Upper lobe of left lung (tissue), 6 donors: ENCODE data around the gene PIK3R3. TPM values are rescaled to one million over a fixed set of nuclear protein-coding genes. Genes with fewer than 3 reads are reported as not detected.

Experiments used
- ATAC-seq, 2 donors: fragments of 200-7000 bp; cut with Tn5 transposase; one replicate each; pipeline ENCODE4 v1.9.1; 2022; ENCODE audit warnings: mild to moderate bottlenecking in 2 of 2, moderate library complexity in 2 of 2; ENCODE audit not compliant: low FRiP score in 2 of 2
- DNase-seq, 2 donors: peaks; one replicate each; pipeline ENCODE4 v3.0.0-alpha.2; 2019 to 2020
- H3K27ac ChIP-seq, 4 donors: fragments of 200-600 bp; sonication (generic); one replicate each; pipeline ENCODE4 v1.5.1; 2016 to 2019
- H3K27me3 ChIP-seq, 4 donors: fragments of 200-600 bp; sonication (generic); one replicate each; pipeline ENCODE4 v1.5.1; 2017 to 2019
- H3K36me3 ChIP-seq, 4 donors: fragments of 200-600 bp; sonication (generic); one replicate each; pipeline ENCODE4 v1.5.1; 2016 to 2019
- H3K4me1 ChIP-seq, 4 donors: fragments of 200-600 bp; sonication (generic); one replicate each; pipeline ENCODE4 v1.5.1; 2018 to 2019
- H3K4me3 ChIP-seq, 4 donors: fragments of 200-600 bp; sonication (generic); one replicate each; pipeline ENCODE4 v1.5.1; 2017 to 2019; ENCODE audit warnings: mild to moderate bottlenecking in 2 of 4, moderate library complexity in 1 of 4
- H3K9me3 ChIP-seq, 4 donors: fragments of 200-600 bp; sonication (generic); one replicate each; pipeline ENCODE4 v1.5.1; 2018 to 2019
- EP300 ChIP-seq, 4 donors: sonication (generic); formaldehyde crosslinking; IDR thresholded peaks; one replicate each; pipeline ENCODE4 v1.5.1; 2017; ENCODE audit warnings: antibody characterized with exemption in 4 of 4, control low read depth in 2 of 4
- POLR2A ChIP-seq, 4 donors: fragments of 450-650 bp; IDR thresholded peaks; one replicate each; pipeline ENCODE4 v1.5.1; 2016 to 2017; ENCODE audit warnings: antibody characterized with exemption in 4 of 4, mild to moderate bottlenecking in 2 of 4
- POLR2AphosphoS5 ChIP-seq, 2 donors: sonication (generic); formaldehyde crosslinking; IDR thresholded peaks; one replicate each; pipeline ENCODE4 v1.5.1; 2017; ENCODE audit warnings: antibody characterized with exemption in 2 of 2
- WGBS, 2 donors: methylation state at CpG; one replicate each; pipeline ENCODE4 v1.1.5; 2017 to 2018; 5-methylcytosine and 5-hydroxymethylcytosine counted together
- total RNA-seq, 6 donors: library from RNA; depleted of rRNA in 4 of 6; stranded (reverse); fragments of >200 nt in 4 of 6; gene quantifications; one replicate each; pipeline versions ENCODE4 v1.1.0 to v1.2.1, GENCODE V29; 2016 to 2021
- TF ChIP-seq, protein P1 (sequence below), 6 experiments: fragments of 450-650 bp in 4 of 6; fragments of 200-600 bp in 2 of 6; sonication (generic) in 2 of 6; IDR thresholded peaks; one replicate each; pipeline ENCODE4 v1.5.1; 2016 to 2019; ENCODE audit warnings: antibody characterized with exemption in 6 of 6
- donor health status: DM: no; HTN: no; CAD: no; lungs with moderate emphysema.
- donor health status: DM: no; HTN: yes; CAD: no; lungs with severe emphysema.

The PIK3R3 gene
- total RNA-seq: 10 to 100 TPM; 11.2 to 43.7 (median 33.0) TPM

DNA sequence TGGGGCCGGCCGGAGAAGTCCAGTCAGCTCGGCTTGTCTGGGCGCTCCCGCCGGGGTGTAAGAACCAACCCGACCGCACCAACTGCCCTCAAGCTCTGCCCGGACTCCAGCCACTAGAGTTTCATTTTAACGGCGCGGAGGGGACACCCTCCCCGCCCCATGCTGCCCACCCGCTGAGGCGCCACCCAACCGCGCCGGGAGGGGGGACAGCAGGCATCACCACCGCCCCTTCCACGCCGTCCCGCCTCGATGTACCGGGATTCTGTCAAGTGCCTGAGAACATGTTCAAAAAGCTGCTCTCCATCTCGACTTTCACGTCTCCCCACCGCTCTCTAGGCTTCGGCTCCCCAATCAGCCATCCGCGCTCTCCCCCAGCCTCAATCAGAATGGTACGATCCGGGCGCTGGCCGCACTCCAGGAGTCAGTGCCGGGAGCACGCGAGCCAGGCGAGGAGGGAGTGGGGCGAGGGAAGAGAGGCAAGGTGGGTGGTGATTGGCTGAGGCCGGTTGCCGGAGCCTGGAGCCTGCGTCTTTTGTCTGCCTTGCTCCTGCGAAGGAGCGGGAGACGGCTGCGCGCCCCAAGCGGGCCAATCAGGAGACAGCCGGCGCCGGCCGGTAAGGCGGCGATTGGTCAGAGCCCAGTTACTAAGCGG lies at the start of gene PIK3R3:
PIK3R3 (minus strand) TSS at position 101 of the 652 bp plus-strand sequence. CDS start 677 bp downstream, outside the sequence.
- TF ChIP-seq POLR2A (IDR thresholded peaks at IDR 0.05) (peak in 3 of 4 donors; percentile 96 to 98 (median 97)), EP300 (IDR thresholded peaks at IDR 0.05) (peak in 1 of 4 donors; percentile 45), POLR2AphosphoS5 (IDR thresholded peaks at IDR 0.05) (peak; percentile 88 to 98)
- TF ChIP-seq, protein P1, sequence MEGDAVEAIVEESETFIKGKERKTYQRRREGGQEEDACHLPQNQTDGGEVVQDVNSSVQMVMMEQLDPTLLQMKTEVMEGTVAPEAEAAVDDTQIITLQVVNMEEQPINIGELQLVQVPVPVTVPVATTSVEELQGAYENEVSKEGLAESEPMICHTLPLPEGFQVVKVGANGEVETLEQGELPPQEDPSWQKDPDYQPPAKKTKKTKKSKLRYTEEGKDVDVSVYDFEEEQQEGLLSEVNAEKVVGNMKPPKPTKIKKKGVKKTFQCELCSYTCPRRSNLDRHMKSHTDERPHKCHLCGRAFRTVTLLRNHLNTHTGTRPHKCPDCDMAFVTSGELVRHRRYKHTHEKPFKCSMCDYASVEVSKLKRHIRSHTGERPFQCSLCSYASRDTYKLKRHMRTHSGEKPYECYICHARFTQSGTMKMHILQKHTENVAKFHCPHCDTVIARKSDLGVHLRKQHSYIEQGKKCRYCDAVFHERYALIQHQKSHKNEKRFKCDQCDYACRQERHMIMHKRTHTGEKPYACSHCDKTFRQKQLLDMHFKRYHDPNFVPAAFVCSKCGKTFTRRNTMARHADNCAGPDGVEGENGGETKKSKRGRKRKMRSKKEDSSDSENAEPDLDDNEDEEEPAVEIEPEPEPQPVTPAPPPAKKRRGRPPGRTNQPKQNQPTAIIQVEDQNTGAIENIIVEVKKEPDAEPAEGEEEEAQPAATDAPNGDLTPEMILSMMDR (IDR thresholded peaks at IDR 0.05): peak in 4 of 6 experiments; percentile 17 to 49 (median 41)
- peak within 1 kb of the TSS; percentile 92 to 95 (median 94) for H3K27ac ChIP-seq
- ATAC-seq (peak; percentile 99), DNase-seq (peak; percentile 97 to 98)
- WGBS, 2 donors: 0 to 1% methylated on average over 24 to 50 of the region's 55 CpGs
- peak within 1 kb of the TSS; percentile 54 to 75 (median 62) for H3K4me3 ChIP-seq
- H3K27me3 ChIP-seq: no peaks in the 10 kb centered on the region
- peaks cover 17 to 29% (median 24%) of the 10 kb centered on the region in 4 donors for H3K4me1 ChIP-seq
- H3K36me3 ChIP-seq: no peaks in the 10 kb centered on the region
- H3K9me3 ChIP-seq: no peaks in the 10 kb centered on the region

DNA sequence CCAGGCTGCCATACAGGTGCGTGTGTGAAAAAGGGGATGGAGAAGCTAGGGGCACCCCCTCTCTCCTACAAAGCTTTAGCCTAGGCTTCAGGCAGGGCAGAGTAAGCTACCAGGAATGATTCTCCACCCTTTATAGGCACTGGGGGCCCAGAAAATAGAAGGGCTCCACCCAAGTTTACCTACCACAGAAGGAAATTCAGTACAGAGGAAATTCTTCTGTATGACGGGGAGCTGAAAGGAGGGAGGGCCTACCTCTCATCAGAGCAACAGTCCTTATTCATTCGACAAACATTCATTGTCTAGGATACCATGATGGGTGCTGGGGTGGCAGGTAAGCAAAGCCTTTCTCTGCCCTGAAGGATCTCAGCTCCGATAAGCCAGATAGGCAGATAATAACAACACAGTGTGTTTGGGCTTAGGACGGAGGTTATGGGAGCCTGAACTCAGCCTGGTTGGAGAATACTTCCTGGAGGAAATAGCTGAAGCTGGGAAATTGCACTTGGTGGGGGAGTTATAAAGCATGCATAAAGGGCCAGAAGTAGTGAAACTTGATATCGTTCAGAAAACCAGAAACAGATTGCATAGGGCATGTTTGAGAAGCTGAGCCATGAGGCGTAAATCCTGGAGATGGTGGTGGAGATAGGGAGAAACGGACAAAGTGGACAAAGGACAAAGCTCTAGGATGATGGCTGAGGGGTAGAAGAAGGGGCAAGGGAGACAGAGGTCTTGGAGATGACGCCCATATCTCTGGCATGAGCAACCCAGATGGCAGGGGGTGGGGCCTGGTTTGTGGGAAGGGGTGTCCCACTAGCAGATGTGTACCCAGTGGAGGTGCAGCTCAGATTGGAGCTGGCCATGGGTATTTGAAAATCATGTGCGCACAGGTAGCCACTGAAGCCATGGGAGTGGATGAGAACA lies 49.2 kb upstream of the PIK3R3 start:
- WGBS, 2 donors: 52 to 56% methylated on average over 9 to 10 of the region's 10 CpGs
- peaks cover 27 to 42% (median 32%) of the 10 kb centered on the region in 4 donors for H3K4me1 ChIP-seq
- no peaks in the 10 kb centered on the region for H3K9me3 ChIP-seq
- no peak for DNase-seq
- H3K4me3 ChIP-seq: peak overlapping the region in 1 of 4 donors; percentile 4
- no peak for TF ChIP-seq POLR2AphosphoS5 (IDR thresholded peaks at IDR 0.05)
- TF ChIP-seq, protein P1 (IDR thresholded peaks at IDR 0.05): no peak
- no peak for TF ChIP-seq EP300 (IDR thresholded peaks at IDR 0.05)
- TF ChIP-seq POLR2A (IDR thresholded peaks at IDR 0.05): no peak
- no peaks in the 10 kb centered on the region for H3K27me3 ChIP-seq
- no peaks in the 10 kb centered on the region for H3K36me3 ChIP-seq
- ATAC-seq: no peak
- peak overlapping the region in 1 of 4 donors; percentile 39 for H3K27ac ChIP-seq

DNA sequence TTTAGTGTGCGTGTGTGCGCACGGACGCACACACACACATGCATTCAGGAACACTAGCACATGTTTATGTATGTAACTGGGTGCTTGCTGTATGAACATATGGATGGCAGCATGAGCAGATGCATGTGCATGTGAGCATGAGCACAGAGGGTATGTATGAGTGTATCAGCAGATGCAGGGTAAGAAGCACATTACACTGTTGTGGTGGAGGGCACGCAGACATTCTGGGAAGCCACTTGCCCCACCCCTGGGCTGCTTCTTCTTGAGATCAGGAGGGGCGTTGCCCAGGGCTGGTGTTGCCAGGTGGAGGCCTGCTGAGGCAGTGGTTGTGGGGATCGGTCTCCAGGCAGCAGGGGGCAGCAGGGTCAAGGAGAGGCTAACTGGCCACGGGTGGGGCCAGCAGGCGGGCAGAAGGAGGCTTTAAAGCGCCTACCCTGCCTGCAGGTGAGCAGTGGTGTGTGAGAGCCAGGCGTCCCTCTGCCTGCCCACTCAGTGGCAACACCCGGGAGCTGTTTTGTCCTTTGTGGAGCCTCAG lies 47.7 kb upstream of the PIK3R3 start:
- ATAC-seq (peak; percentile 29 to 68), DNase-seq (peak; percentile 80)
- Histone ChIP-seq H3K4me3 (peak overlapping the region in 1 of 4 donors; percentile 4), H3K27ac (peak overlapping the region in 2 of 4 donors; percentile 33 to 39), H3K27me3 (no peaks in the 10 kb centered on the region), H3K4me1 (peaks cover 27 to 48% (median 36%) of the 10 kb centered on the region in 4 donors), H3K36me3 (no peaks in the 10 kb centered on the region), H3K9me3 (no peaks in the 10 kb centered on the region)
- TF ChIP-seq POLR2AphosphoS5 (IDR thresholded peaks at IDR 0.05) (no peak), POLR2A (IDR thresholded peaks at IDR 0.05) (peak in 1 of 4 donors; percentile 25)
- TF ChIP-seq, protein P1 (IDR thresholded peaks at IDR 0.05): peak in 5 of 6 experiments; percentile 9 to 62 (median 35)
- 54 to 61% methylated on average over 7 to 12 of the region's 12 CpGs for WGBS, 2 donors

DNA sequence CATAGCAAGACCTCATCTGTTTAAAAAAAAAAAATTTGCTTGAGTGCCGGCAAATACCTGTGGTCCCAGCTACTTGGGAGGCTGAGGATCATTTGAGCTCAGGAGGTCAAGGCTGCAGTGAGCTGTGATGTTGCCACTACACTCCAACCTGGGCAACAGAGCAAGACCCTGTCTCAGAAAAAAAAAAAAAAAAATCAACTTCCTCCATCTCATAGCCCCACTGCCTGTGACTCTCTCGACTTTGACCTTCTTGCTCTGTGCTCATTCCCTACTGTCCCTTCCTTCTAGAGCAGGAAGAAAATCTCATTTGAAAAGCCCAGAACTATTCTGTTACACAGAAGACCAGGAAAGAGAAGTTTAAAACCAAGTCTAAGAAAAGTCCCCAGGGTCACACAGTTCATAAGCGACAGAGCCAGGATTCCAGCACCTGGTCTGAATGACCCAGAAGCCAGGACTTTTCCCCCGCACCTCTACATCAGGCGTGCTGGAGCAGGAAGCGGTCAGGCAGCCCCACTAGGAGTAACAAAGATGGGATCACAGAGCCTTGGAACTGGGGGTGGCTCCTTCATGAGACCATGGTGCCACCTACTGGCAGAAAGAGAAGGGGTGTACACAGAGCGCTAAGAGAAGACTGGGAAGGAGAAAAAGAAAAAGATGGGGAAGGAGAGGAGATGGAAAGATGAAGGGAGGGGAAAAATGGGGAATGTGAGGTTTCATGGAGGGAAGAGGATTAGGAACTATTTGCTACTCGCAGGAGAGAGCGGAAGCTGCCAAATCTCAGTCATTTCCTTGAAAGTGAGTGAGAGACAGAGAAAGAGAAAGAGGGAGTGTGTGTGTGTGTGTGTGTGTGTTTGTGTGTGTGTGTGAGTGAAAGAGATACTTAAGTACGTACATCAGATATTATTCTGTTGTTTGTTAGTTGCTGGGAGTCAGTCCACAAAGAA lies 47.0 kb upstream of the PIK3R3 start:
- DNase-seq: peak in 1 of 2 donors; percentile 87
- Histone ChIP-seq H3K4me3 (no peak overlapping the region), H3K27me3 (no peaks in the 10 kb centered on the region), H3K27ac (peak overlapping the region in 2 of 4 donors; percentile 53 to 73), H3K4me1 (peaks cover 30 to 56% (median 44%) of the 10 kb centered on the region in 4 donors), H3K9me3 (no peaks in the 10 kb centered on the region), H3K36me3 (no peaks in the 10 kb centered on the region)
- no peak for TF ChIP-seq EP300 (IDR thresholded peaks at IDR 0.05)
- TF ChIP-seq POLR2AphosphoS5 (IDR thresholded peaks at IDR 0.05): peak in 1 of 2 donors; percentile 26
- TF ChIP-seq, protein P1 (IDR thresholded peaks at IDR 0.05): peak; percentile 84 to 91 (median 90)
- no peak for TF ChIP-seq POLR2A (IDR thresholded peaks at IDR 0.05)
- ATAC-seq: peak; percentile 89 to 92
- 11 to 15% methylated on average over 10 of the region's 10 CpGs for WGBS, 2 donors
